HG03378 (cell line): Measurements from ENCODE around the gene SLC22A12.

Experiments used
- ATAC-seq: cut with Tn5 transposase; IDR thresholded peaks from one replicate; pipeline ENCODE4 v1.9.1; 2021; ENCODE audit warnings: mild to moderate bottlenecking, moderate library complexity; ENCODE audit not compliant: unreplicated experiment

Gene SLC22A12

DNA sequence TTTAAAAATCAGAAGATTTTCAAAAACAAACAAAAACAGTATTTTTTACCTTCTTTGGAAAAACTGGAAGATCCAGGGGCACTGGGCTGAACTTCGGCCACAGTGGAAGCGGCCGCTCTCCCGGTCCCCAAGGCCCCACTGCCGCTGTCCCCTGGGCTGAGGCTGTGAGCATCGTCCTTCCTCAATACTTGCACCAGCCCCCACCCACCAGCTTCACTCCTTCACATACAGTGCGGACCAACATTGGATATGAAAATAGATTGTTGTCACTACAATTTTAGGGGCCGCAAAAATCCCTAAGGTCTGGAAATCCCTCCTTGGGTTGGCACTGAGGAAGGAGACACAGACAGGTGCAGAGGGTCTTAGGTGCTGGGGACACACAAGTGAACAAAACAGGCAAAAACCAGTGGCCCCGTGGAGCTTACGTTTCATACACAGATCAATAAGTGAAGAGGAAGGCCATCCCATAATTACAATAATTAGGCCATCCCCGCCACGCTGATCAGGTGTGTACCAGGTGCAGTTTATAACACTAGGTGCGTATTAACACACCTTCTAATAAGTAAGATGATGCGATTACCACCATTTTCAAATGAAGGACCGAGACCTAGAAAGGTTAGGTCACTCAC, 28.2 kb upstream of the SLC22A12 start:
- no peak for ATAC-seq

DNA sequence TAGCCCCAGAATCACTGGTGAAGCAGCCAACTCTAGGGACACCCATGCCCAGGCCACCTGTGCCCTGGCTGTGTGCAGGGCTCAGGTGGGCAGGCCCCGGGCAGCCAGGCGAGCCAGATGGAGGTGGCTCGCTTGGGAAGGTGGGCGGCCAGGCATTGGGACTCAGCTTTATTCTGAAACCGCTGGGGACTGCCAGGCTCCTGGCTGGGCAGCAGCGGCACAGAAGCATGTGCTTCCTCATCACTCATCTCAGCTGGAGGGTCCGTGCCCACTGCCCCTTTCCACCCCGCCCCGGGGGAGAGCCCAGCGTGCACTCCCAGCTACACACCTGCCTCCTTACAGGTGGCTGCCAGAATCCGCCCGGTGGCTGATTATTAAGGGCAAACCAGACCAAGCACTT, 27.1 kb upstream of the SLC22A12 start:
- no peak for ATAC-seq

DNA sequence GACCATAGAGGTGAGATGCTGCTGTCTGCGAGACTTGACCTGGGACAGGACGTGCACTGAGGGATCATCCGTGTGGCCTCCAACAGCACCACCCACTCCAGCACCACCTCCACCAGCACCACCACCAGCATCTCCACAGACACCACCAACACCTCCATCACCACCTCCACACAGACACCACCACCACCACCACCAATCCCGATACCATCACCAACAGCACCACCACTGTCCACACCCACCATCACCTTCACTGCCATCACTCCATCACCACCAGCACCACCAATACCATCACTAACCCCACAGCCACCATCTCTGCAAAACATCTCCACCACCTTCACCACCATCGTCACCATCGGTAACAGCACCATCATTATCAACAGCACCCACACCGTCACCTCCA, 26.6 kb upstream of the SLC22A12 start:
- ATAC-seq = no peak

DNA sequence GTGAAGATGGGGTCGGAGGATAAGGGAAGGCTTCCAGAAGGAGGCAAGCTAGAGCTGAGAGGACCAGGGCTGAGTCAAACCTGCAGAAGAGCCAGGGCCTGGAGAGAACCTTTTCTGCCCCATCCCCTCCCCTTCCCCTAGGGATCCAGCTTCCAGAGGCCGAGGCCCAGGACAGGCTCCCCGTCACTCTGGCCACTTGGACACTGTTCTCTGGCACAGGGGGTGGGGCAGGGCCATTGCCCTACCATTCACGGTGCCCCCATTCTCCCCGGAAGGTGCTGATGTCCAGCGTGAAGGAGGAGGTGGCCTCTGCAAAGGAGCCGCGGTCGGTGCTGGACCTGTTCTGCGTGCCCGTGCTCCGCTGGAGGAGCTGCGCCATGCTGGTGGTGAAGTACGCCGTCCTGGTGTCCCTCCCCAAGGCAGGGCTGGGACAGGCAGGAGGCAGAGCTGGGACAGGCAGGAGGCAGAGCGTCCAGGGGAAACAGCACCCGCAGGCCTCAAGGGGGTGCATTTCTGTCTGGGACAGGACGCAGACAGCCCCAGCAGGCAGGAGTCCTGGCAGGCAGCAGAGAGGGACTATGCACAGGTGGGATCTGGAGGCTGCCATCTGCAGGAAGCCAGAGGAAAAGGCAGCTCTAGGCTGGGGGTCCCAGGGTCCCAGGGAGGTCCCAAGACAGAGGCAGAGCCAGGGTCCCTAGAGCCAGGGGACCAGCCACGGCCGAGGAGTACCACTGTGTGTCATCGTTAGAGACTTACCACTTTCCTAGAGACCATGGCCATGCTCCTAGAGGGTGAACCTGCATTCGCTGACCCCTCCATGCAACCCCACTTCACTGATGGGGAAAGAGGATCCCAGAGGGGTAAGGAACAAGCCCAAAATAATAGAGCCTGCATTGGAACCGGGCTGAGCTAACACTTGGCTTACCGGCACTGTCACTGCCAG, 25.8 kb upstream of the SLC22A12 start:
- no peak for ATAC-seq

DNA sequence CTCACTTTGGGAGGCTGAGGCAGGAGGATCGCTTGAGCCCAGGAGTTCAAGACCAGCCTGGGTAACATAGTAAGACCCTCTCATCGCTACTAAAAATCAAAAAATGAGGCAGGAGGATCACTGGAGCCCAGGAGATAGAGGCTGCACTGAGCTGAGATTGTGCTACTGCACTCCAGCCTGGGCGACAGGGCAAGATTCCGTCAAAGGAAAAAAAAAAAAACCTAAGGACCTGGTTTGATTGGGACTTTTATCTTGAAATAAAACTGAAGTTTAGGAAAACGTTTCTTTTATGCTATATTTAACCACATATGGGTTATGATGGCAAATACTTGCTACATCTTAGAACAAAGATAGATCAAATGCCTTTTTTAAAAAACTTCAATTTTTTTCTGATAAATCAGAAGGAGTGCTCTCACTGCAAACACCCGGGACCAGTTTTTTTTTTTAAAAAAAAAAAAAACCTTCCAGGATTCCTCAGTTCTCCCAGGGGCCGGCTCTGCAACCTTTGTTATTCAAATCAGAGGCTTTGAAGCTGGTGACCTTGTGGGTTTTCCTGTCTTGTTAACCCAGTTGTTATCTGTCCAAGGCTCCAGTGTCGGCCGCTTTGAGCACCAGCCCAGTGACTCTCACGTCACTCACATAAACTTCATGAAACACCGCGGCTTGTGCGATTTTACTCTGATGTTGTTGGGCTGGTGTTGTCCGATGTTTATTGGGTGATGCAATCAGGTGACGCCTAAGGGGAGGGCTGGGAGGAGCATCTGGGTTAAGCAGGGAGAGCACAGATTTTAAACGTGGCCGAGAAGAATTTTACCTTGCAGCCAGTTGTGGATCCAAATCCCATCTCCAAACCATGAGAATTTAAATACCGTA, 24.7 kb upstream of the SLC22A12 start:
- no peak for ATAC-seq

DNA sequence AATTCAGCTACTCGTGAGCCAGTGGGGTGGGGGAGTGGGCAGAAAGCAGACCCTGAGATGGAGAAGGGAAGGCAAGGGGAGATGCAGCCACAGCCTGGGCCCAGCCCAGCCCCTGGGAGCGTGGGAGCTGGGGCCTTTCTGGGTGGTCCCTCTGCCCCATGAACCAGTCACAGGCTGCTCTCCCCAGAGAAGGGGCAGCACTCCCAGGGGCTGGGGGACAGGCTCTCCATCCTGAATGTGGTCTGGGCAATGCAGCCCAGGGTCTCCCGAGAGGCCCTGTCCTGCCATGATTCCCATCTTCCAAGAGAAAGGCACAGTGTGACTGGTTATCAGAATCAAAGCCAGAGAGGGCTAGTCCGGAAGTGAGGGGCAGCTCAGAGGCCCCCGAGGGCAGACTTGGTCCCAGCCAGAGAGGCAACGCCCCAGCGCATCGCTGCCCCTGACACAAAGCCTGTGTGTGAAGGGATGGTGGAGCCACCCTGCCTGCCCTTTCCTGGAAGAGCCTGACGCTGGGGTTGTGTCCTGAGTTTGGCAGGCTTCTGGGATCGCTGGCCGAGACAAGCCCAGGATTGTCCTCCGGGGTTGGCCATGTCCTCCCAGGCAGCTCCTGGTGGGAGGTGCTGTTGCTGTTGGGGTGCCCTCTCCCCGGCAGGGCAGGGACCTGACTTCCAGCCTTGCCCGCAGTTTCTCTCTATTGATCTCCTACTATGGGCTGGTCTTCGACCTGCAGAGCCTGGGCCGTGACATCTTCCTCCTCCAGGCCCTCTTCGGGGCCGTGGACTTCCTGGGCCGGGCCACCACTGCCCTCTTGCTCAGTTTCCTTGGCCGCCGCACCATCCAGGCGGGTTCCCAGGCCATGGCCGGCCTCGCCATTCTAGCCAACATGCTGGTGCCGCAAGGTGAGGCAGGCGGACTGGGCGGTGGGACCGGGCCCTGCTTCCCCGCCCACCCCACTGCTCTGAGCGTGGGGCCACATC, 23.8 kb upstream of the SLC22A12 start:
- no peak for ATAC-seq

DNA sequence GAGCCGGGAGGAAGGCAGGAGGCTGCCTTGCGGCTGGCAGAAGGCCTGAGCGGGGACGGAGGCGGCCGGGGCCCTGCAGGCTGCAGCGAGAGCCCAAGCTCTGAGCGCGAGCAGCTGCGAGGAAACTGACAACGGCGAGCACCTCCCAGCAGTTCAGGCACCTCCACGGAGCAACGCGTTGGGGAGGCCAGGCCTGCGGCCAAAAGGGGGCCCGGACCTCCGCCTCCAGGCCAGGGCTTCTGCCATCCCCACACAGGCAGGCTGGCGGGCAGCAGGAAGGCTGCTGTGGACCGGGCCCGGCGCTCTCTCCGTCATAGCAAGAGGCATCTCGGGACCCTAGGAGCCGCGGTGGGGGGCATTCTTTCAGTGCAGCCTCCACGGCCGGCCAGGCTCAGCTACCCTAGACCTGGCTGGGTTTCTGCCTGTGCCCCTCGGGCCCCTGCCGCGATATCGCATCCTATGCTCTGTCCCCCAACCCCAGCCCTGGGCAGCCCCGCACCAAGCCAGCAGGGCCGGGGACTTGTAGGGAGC, 22.9 kb upstream of the SLC22A12 start:
- ATAC-seq = no peak

DNA sequence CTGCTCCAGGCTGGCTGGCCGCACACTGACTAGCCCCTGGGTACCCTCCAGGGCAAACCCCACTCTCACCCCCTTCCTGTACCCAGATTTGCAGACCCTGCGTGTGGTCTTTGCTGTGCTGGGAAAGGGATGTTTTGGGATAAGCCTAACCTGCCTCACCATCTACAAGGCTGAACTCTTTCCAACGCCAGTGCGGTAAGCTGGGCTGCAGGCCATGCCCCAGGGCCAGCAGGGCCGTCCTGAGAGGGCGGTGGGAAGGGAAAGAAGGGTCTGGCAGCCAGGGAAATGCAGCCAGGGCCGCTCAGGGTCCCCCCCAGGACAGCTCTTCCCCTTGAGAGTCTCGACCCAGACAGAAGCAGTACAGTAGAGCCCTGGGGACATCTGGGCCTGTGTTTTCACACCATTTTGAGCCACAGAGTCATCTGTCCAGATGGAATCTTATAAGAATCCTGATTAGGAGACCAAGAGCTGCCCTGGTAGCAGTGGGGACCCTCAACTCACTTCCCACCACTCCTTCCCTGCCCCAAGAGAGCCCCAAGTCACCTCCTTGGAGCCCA, 22.4 kb upstream of the SLC22A12 start:
- ATAC-seq = no peak

DNA sequence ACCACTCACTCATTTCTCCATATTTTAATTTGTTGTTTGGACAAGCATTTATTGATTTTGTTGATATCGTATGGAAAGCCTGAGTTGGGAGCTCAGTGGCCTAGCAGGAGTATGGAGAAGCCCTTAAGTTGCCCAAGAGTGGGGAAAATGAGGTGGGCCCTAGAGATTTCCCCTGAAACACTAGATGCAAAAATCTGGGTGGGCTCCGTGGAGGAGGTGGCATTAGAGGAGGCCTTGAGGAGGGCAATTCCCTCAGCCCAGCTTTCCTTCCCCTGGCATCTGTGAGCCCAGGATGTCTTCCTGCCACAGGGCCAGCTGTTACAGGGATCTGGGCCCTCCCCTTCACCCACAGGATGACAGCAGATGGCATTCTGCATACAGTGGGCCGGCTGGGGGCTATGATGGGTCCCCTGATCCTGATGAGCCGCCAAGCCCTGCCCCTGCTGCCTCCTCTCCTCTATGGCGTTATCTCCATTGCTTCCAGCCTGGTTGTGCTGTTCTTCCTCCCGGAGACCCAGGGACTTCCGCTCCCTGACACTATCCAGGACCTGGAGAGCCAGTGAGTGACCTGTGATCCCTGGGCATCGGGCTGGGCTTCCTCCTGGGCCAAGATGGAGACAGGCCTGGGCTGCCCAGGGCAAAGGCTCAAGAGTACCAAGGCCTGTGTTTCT, 21.6 kb upstream of the SLC22A12 start:
- ATAC-seq = no peak

DNA sequence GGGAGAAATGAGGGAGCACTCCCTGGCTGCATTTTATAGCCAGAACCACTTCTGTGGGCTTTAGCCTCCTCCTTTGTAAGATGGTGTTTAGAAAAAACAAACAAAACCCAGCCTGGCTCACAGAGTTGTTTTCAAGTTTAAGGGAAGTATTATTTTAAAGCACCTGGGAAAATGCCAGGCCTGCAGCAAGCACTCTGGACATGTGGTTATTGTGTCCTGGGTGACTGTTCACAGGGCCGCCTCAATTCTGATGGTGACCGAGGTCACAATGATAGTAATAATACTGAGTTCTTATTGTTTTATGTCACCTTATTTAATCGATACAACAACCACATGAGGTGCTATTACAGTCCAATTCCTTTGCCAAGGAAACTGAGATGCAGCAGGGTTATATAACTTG, 20.7 kb upstream of the SLC22A12 start:
- no peak for ATAC-seq

DNA sequence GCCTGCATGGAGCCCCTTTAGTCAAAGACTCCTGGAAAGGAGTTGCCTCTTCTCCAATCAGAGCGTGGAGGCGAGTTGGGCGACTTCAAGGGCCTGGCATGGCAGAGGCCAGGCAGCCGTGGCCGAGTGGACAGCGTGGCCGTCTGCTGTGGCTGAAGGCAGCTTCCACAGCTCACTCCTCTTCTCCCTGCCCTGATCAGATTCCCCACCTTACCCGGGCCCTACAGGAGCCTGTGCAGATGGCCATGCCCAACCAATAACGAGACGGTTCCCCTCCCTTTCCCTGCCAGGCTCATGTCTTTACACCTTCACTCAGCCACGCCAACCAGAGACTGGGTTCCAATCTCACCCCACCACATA, 20.0 kb upstream of the SLC22A12 start:
- ATAC-seq = no peak

DNA sequence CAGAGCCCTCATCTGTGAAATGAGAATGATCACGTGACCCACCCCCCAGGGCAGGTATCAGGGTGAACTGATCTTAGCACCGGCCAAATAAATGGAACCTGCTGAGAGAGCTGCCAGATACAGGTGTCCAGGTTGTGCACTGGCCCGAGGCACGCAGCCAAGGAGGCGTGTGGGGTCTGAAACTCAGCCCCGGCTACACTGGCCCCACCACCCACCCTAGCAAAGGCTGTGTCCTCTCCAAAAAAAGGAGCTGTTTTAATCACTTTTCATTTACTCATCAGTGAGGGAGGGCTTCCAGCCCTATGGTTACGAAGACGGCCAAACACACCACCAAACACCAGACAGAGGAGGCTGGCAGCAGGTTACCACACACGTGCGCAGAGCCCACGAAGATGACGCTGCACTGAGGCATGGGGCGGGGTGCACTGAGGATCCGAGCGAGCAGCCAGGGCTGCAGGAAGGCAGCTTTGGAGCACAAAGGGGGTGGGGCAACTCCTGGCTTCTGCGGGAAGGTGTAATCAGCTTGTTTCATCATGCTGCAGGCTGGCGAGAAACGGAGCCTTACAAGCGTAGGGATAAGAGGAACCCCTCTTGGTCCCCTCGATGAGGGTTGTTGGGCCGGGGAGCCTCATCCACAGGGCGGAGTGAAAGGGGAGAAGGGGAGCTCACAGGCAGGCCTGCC, 19.5 kb upstream of the SLC22A12 start:
- no peak for ATAC-seq

DNA sequence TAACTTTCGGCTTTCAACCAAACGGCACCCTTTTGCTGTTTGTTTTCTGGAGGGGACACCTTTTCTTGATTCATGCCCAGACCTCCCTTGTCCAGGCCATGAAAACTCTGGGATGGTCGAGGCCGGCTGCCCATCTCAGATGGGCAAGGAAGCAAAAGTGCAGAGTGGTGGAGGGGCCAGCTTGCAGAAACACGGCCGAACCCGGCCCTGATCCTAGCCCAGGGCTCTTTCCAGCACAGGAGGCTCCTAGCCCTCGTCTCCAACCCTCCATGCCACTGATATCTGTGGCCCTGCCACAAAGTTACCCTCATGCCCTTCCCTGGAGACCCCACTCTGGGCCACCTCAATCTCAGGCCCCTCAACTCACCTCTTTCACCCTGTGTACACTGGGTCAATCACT, 18.9 kb upstream of the SLC22A12 start:
- ATAC-seq = no peak

DNA sequence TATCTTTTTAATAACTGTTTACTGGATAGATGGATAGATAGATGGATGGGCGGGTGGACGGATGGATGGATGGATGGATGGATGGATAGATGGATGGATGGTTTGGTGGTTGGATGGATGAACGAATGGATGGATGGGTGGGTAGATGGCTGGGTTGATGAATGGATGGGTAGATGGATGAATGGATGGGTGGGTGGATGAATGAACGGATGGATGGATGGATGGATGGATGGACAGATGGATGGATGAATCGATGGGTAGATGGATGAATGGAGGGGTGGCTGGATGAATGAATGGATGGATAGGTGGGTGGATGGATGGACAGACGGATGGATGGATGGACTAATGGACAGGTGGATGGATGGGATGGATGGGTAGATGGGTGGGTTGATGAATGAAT, 13.8 kb upstream of the SLC22A12 start:
- no peak for ATAC-seq

DNA sequence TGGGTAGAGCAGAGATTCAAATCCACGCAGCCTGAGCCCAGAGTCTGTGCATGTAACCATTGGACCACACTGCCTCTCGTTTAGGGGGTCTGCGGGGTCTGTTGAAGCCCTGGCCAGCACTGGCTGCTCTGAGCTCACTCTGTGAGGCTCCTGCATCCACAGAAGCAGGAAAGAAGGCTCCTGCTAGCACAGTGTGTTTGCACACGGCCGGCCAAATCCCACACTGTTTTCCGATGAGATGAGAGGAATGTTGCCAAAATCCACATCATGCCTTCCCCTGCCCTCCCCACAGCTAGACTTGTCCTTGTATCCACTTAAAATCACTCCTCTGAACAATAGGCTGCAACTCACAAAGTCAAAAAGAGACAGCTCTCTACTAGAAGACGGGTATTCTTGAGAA, 10.6 kb upstream of the SLC22A12 start:
- no peak for ATAC-seq

DNA sequence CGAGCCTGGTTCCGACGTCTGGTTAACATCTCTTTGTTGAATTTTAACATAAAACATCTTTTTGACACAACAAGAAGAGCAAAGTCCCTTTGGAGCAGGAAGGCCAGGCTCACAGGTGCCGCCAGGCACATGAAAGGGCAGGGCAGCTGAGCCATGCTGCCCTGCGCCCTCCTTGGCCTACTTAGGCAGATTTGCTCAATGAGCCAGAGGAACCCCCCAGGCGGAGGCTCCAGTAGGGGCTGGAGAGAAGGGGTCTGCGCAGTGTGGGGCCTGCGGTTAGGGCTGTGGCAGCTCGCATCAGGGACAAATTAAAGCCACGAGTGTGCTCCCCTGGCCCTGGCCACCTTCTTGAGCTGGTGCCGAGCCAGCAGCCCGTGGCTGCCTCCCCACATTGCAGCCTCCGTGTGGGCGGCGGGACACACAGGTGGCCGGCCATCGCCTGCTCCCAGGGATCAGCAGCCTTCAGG, 9.9 kb upstream of the SLC22A12 start:
- ATAC-seq = no peak

DNA sequence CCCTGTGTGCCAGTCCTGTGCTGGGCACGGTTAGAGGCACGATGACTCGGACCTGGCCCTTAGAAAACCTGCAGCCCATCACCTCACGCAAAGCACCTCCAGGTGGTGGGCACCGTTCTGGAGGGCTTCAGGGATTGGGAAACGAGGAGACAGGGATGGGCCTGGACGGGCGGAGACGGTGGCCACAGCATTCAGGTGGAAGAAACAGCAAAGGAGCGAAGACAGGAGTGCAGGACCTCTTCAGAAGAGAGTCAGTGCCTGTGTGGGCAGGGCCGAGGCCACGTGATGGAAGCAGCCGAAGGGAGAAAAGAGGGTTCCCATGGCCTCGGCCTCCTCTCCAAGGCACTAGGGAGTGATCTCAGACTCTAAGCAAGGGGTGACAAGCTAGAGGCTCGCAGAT, 8.1 kb upstream of the SLC22A12 start:
- no peak for ATAC-seq
